GM18868 (cell line): ENCODE results near the gene ABI3BP.
A peak's percentile ranks its signal among the peaks of the same experiment; 100 is the strongest.

Experiments
- ATAC-seq: cut with Tn5 transposase; IDR thresholded peaks from one replicate; pipeline ENCODE4 v1.9.1; 2021; ENCODE audit warnings: mild to moderate bottlenecking, moderate library complexity; ENCODE audit not compliant: unreplicated experiment

The ABI3BP gene

DNA sequence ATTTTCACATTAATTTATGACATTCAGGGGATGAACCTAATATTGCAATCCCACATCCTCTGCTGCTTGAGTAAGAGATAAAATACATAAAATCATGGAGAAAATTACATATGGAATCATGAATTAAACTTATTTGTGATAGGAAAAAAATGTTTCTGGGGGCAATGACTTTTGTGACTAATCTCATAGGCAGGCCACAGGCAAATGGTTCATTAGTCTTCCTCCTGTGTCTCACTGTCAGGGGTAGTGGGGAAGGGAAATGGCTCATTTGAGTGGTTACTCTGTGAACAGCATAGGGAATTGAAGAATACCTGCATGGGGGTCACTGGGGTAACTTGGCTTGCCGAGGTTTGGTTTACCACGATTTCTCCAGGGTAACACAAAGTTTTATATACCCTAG, 211.9 kb downstream of the ABI3BP start:
- ATAC-seq, result no peak

DNA sequence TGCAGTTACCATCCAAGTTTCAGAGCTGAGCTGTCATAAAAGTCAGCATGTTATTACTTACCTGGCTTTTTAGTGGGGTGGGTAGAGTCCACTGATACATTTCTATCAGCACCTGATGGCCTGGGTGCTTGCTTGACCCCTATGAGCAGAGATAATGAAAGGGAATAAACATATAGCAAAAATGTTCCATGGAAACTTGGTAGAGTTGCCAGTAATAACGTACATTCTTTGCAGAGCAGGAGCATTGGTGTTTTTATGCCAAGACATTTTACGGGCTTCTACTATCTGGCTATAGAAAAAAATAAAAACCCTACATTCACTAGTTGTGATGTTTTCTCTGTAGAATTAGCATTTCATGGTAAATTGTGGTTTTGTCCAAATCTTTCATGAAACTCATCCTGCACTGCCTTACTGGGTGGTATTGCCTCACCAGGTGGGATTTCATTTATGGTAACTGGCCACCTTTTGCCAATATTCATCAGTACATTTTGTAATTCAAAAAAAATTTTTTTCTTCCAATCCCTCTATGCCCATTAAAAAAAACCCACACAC, 213.1 kb downstream of the ABI3BP start:
- no peak for ATAC-seq

GRCh38 chr3:100779480-100779879, 213.7 kb downstream of the ABI3BP start:
- ATAC-seq, result no peak

GRCh38 chr3:100777271-100777670, 215.9 kb downstream of the ABI3BP start:
- no peak for ATAC-seq

DNA sequence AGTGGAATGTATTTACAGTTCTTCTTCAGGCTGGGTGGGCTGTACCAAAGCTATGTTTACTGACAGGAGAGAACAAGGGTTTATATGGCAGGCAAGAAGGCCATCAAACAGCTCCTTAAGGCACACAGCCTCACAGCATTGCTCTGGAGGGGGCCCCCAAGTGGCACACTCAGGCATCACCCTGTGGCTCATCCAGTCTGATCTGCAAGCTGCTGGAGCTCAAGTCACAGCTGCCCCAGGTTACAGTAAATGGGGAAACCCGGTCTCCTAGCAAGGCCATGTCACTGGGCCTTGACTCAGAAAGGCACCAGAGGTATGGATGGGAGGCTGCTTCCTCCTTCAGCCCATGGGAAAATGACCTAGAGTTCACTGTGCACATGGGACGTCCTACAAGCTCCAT, 216.5 kb downstream of the ABI3BP start:
- ATAC-seq, result no peak

GRCh38 chr3:100776097-100776729, 217.0 kb downstream of the ABI3BP start:
- ATAC-seq, result no peak

DNA sequence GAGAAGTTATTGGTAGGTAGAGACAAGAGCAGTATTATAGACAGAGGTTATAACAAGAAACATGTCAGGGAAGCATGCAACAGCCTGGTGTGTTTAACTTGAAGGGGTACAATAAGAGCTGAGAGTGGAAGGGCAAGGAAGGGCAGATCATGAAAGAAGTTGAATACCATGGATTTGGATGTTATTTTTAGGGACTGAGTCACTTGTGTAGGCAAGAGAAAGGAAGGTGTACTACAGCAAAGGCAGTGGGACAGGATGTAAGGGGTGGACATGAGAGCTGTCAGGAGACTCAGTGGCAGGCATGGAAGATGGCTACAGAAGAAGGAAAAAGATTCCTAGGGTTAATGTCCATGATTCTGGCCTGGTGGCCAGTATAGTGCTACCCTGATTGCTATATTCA, 217.6 kb downstream of the ABI3BP start:
- ATAC-seq, result no peak

DNA sequence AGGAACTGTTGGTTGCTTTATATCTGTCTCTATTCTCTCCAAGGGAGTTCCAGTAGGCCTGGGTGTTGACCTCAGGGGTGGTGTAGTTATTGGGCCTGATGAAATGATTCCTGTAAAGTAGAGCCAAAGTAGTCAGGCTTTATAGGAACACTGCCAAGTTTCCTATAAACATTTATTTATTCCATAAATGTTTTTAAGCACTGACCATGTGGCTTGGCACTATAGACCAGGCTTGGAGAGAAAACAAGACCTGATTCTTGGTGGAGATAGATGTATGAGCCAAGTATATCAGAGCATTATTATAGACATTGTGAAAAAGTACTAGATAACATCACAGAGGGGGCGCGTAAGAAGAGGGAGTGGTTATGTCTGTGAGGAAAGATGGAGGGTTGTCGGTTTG, 218.0 kb downstream of the ABI3BP start:
- no peak for ATAC-seq

GRCh38 chr3:100769693-100770092, 223.5 kb downstream of the ABI3BP start:
- no peak for ATAC-seq

DNA sequence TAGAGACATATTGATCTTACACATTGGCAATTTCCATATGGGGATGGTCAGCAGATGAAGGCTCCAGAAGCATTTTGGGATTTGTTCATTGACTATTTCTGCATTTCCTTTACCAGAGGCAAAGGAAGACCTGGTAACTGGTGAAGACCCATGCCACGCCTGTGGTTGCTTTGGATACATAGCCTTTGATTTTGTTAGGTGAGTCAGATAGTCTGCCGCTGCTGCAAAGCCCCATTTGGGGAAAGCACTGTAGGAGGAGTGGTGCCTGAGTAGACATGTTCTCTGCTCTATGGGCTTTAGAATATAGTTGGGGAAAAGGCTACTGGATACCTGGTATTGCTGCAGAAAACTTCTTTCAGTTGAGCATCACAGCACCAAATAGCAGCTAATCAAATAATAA, 227.2 kb downstream of the ABI3BP start:
- no peak for ATAC-seq

- no peak for ATAC-seq
These were observed 227.7 kb downstream of the ABI3BP start for GRCh38 chr3:100765437-100765975.

DNA sequence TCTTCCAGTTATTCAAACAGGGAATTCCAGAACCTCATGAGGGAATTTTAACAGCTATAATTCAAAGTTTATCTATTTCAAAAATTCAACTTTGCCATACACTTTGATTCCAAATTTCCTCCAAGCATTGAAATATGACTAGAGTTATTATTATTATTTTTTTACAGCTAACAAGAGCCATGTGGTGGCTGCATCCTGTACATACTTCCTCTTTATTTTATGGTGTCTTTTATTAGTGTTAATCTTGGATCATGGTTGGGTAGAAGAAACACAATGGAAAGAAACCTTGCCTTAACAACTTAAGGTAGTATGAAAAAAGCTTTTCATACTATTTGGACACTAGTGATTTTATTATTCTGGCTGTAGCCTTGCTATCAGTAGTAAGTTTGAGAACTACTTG, 231.3 kb downstream of the ABI3BP start:
- ATAC-seq, result no peak

DNA sequence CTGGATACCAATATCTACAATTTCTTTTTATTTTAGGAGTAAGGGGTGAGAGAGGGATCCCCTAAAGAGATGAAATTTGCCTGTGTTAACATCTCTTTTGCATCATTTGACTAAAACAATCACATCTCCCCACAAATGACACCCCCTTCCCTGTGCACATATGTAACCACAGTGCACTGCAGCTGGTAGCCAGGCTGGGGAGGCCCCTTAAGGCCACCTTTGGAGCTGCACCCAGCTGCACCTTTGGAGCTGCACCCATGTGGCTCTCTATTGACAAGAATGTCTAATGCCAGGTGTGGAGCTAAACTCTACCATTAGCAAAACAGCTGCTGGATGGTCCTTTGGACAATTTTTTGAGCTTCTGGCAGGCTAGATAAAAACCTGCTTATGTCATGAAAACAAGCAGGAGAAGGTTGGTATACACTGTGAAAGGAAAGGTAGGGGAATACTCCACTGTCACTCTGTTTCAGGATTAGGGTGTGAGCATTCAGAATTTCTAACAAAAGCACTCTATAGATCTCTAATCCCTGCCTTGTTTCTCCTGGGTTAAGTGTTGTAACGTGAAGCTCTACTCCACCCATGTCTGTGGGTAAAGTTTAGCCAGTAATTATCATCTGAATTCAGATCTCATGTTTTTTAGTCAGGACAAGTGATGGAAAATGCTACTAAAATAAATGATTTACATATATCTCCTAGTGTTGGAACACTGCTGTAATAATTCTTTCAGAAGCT, 231.8 kb downstream of the ABI3BP start:
- ATAC-seq, result peak; percentile 86

GRCh38 chr3:100760377-100760776, 232.8 kb downstream of the ABI3BP start:
- no peak for ATAC-seq

GRCh38 chr3:100759950-100760349, 233.3 kb downstream of the ABI3BP start:
- no peak for ATAC-seq

GRCh38 chr3:100759159-100759558, 234.1 kb downstream of the ABI3BP start:
- ATAC-seq, result no peak

- ATAC-seq, result no peak
These were observed 236.8 kb downstream of the ABI3BP start for GRCh38 chr3:100756441-100756840.

GRCh38 chr3:100754563-100755334, 238.5 kb downstream of the ABI3BP start:
- ATAC-seq, result no peak

DNA sequence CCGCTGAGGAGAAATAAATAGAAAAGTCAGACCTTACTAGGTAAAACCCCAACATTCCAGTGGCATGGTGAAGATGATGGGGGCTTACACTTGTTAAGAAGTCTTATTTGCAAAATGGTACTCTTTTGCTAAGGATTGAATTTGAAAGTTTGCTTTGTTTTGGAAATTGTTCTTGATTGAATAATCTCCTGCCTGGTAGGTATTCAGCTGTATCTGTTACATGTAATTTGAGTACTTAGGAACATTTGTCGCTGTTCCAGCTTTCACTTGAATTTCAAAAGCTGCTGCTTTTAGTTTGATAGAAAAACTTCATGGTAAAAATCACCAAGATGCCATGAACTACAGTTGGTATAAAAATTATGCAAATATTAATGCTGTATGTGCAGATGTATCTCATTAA, 239.4 kb downstream of the ABI3BP start:
- ATAC-seq, result no peak

- no peak for ATAC-seq
These were observed 244.3 kb downstream of the ABI3BP start for GRCh38 chr3:100748967-100749366.

GRCh38 chr3:100748220-100748619, 245.0 kb downstream of the ABI3BP start:
- ATAC-seq, result no peak
